Measurements from ENCODE around the gene DYNC1H1. TPM values are rescaled to one million over a fixed set of nuclear protein-coding genes. Genes with fewer than 3 reads are reported as not detected.

The DYNC1H1 gene
- total RNA-seq, 1 donor from 2014 or later = 255 TPM

GRCh38 chr14:102034301-102034700, 69.9 kb downstream of the DYNC1H1 start:
- DNase-seq (ENCODE audit: low read depth in 2 of 2) = no peak

GRCh38 chr14:102035914-102036313, 71.5 kb downstream of the DYNC1H1 start:
- DNase-seq (ENCODE audit: low read depth in 2 of 2) = no peak

GRCh38 chr14:102037686-102038085, 73.3 kb downstream of the DYNC1H1 start:
- DNase-seq (ENCODE audit: low read depth in 2 of 2) = no peak

- no peak for DNase-seq (ENCODE audit: low read depth in 2 of 2)
Observed at GRCh38 chr14:102039157-102039556, 74.8 kb downstream of the DYNC1H1 start.

GRCh38 chr14:102040153-102040552, 75.8 kb downstream of the DYNC1H1 start:
- no peak for DNase-seq (ENCODE audit: low read depth in 2 of 2)

- DNase-seq (ENCODE audit: low read depth in 2 of 2) = no peak
Observed at GRCh38 chr14:102042699-102043098, 78.3 kb downstream of the DYNC1H1 start.

GRCh38 chr14:102043251-102044025, 79.1 kb downstream of the DYNC1H1 start:
- DNase-seq (ENCODE audit: low read depth in 2 of 2) = no peak

GRCh38 chr14:102044566-102044965, 80.2 kb downstream of the DYNC1H1 start:
- DNase-seq (ENCODE audit: low read depth in 2 of 2) = no peak

- DNase-seq (ENCODE audit: low read depth in 2 of 2) = peak; percentile 30 to 71
Observed at GRCh38 chr14:102046337-102047278, 82.2 kb downstream of the DYNC1H1 start.

GRCh38 chr14:102047808-102048540, 83.6 kb downstream of the DYNC1H1 start:
- no peak for DNase-seq (ENCODE audit: low read depth in 2 of 2)

- no peak for DNase-seq (ENCODE audit: low read depth in 2 of 2)
Observed at GRCh38 chr14:102049258-102050025, 85.1 kb downstream of the DYNC1H1 start.

- no peak for DNase-seq (ENCODE audit: low read depth in 2 of 2)
Observed at GRCh38 chr14:102050026-102050405, 85.6 kb downstream of the DYNC1H1 start.

- no peak for DNase-seq (ENCODE audit: low read depth in 2 of 2)
Observed at GRCh38 chr14:102050625-102051024, 86.3 kb downstream of the DYNC1H1 start.

GRCh38 chr14:102052522-102052921, 88.1 kb downstream of the DYNC1H1 start:
- DNase-seq (ENCODE audit: low read depth in 2 of 2) = no peak

- no peak for DNase-seq (ENCODE audit: low read depth in 2 of 2)
Observed at GRCh38 chr14:102055181-102055901, 91.0 kb downstream of the DYNC1H1 start.

- no peak for DNase-seq (ENCODE audit: low read depth in 2 of 2)
Observed at GRCh38 chr14:102056694-102057442, 92.5 kb downstream of the DYNC1H1 start.

GRCh38 chr14:102057480-102058114, 93.2 kb downstream of the DYNC1H1 start:
- DNase-seq (ENCODE audit: low read depth in 2 of 2) = no peak

GRCh38 chr14:102058146-102058545, 93.8 kb downstream of the DYNC1H1 start:
- DNase-seq (ENCODE audit: low read depth in 2 of 2) = no peak

GRCh38 chr14:102058961-102059360, 94.6 kb downstream of the DYNC1H1 start:
- no peak for DNase-seq (ENCODE audit: low read depth in 2 of 2)

All from lung microvascular endothelial cell (primary cell).